Measurements from ENCODE around the gene MAP1LC3B.
"Not testable (repeated sequence)": the region's sequence is repeated elsewhere in the genome, so short reads cannot be mapped to it uniquely, and the experiment has no call there.

The MAP1LC3B gene

DNA sequence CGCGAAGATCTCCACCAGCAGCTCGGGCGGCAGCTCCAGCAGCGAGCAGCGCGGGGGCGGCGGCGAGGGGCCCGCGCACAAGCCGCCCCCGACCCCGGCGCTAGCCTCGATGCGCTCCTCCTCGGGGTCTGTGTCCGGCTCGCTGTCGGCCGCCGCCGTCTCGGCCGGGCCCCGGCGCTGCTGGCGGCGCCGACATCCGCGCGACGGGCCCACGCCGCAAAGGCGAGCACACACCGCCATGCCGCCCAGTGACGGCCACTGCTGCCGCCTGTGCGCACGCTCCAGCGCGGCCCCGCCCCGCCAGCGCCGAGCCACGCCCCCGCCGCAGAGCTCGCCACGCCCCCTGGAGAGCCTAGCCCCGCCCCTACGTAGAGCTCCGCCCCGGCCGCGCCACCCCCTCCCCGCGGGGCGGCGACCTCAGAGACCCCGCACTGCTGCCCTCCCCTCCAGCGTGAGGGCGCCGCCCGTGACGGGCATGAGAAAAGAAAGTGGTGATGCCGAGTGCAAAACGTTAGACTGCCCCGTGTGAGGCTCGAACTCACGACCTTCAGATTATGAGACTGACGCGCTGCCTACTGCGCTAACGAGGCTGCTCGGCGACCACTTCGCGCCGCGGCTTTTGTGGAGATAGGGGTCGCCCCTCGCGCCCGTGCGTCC lies 8.5 kb upstream of the MAP1LC3B start, which contains the start of gene FBXO31:
Gene FBXO31 (minus strand): TSS at position 272 of the 657 bp plus-strand sequence. CDS start 32 bp downstream, at position 240.
- peak; percentile 76 to 79 for DNase-seq

DNA sequence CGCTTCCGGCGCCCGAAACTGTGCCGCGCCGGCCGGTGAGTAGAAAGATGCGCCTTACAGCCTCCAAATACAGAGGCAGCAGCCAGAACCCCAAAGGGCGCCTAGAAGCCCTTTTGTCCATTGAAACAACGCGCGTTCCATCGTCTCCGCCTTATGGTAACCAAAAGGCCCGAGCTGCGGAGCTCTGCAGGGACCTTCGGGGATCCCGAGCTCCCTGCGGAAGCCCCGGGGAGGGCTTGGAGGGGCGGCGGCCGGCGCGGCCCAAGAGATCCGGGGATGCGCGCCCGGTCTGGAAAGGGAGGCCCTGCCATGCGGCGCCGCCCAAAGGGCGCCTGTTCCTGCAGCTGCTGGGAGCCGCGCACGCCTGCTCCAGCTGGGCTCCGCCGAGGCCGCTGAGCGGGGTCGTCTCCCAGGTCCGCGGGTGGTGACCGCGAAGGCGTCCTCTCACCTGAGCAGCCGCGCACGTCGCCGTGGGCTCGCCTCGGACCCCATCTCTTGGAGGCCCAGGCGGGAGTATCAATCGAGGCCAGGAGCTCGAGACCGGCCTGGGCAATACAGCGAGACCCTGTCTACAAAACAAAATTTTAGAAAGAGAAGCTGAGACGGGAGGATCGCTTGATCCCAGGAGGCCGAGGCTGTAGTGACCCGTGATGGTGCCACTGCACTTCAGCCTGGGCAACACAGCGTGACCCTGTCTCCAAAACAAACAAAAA lies 7.8 kb upstream of the MAP1LC3B start:
- peak; percentile 60 to 61 for DNase-seq

DNA sequence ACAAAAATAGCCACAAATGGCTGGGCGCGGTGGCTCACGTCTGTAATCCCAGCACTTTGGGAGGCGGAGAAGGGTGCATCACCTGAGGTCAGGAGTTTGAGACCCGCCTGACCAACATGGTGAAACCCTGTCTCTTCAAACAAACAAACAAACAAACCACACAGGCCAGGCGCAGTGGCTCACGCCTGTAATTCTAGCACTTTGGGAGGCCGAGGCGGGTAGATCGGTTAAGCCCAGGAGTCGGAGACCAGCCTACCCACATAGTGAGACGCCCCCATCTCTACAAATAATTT lies 7.3 kb upstream of the MAP1LC3B start:
- DNase-seq = not testable (repeated sequence)

DNA sequence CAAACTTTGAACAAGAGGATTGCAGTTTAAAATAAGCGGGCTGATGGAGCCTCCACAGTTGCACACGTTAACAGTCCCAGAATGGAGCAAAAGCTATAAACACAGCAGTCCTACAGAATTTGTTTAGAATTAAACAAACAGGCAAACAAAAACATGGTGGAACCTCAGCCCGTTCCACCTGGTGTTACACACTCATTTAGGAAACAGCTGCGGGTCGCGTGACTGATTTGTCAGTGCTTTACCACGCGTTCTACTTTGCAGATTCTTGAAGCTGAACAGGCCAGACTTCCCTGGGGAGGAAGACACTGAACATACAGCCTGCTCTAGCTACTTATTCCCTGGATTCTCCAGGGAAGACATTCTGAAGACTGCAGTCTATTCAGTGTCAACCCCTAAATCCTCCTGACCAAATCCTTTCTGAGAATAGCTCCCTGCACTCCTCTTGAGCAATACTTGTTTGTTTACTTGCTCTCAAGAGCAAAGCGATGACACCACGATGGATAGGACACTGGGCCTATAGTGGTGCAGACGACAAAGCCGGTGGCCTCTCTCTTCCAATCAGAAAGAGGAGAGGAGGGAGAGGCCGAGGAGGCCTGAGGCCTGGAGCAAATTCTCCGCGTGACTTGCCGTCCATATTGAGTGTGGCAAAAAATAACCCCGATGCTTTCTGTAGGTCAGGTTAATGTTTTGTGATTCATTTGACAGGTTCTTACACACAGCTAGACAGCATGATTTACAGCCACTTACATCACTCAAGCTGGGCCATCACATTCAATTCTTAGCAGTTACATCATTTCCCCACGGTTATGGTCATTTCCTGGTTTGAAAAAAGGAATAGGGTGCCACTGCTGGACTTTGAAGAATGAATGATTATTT lies 4.0 kb upstream of the MAP1LC3B start:
- peak; percentile 98 for DNase-seq

DNA sequence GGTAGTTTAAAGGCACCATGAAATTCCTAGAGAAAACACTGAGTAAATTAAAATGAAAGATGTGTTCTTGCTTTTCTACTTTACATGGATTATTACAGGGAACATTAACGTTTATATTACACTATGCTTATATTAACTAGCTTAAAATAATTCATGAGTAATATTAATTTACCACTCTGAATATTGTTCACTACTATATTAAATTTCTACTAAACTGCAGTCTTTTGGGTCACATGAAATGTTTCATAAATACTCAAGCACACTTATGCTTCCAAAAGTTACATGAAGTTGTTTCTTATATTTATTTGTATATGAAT lies 3.4 kb upstream of the MAP1LC3B start:
- no peak for DNase-seq

DNA sequence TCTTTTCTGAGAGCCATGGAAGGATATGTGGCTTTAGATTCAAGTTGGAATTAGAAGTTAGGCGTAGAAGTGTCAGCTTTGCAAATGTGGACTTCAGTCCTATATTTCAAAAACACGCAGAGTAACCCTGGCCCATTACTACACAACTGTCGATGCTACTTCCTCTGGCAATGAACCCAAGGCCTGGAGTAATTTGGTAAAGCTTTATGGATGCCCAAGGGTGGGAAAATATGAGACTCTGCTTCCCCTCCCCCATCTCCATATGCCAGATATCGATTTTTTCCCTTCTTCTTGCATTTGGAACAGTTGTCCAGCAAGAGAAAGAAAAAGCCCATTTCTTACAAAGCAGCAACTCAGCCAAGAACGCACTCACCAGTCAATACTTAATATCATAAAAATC lies 2.9 kb upstream of the MAP1LC3B start:
- DNase-seq = no peak

DNA sequence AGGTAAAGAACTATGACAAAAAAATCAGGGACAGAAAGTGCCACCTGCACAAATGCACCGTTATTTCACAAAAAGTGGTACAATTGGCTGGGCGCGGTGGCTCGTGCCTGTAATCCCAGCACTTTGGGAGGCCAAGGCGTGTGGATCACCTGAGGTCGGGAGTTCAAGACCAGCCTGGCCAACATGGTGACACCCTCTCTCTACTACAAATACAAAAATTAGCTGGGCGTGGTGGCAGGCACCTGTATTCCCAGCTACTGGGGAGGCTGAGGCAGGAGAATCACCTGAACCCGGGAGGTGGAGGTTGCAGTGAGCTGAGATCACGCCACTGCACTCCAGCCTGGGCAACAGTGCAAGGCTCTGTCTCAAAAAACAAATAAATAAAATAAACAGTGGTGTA lies 2.2 kb upstream of the MAP1LC3B start:
- not testable (repeated sequence) for DNase-seq

DNA sequence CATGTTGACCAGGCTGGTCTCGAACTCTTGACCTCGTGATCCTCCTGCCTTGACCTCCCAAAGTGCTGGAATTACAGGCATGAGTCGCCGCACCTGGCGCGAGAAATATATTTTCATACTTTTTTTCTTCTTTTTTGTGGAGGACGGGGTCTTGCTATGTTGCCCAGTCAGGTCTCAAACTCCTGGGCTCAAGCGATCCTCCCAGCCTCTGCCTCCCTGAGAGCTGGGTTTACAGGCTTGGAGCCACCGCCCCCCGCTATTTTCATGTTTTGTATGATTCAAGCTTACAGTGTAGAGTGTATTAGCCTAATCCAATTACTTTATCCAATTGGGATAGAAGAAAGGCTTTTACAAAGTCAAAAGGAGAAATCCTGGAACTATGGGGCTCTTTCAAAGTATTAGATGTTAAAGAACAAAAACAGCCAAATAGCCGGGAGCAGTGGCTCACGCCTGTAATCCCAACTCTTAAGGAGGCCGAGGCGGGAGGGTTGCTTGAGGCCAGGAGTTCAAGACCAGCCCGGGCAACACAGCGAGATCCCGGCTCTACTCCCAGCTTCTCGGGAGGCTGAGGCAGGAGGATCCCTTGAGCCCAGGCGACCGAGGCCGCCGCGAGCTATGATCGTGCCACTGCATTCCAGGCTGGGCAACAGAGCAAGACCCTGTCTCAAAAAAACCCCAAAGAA lies 1.4 kb upstream of the MAP1LC3B start:
- DNase-seq = no peak

DNA sequence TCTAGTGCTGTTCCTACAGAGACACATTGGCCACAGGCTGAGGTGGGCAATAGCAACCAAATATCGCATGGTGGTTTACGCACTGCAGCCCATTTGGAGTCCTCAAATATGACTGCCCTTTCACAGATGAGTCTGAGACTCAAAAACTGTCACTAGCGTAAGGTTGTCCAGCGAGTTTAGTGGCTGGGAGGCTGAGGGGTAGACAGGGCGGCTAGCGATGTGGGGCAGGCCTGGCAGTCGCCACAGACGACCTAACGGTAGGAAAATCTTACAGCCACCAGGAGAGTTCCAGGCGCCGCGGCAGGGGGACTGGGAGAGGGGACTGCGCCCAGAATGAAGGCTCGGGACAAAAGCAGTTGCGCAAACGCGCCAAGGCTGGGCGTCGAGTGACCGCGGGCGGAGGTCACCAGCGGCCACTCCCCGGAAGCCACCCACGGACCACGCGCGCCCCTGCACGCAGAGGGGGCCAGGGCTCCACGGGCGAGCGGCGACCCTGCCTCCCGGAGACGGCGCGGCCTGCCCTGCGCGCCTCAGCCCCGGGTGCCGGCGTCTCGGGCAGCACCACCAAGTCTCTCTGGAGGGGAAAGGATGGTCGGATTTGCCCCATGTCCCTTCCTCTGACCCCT lies 699 bp upstream of the MAP1LC3B start:
- no peak for DNase-seq

DNA sequence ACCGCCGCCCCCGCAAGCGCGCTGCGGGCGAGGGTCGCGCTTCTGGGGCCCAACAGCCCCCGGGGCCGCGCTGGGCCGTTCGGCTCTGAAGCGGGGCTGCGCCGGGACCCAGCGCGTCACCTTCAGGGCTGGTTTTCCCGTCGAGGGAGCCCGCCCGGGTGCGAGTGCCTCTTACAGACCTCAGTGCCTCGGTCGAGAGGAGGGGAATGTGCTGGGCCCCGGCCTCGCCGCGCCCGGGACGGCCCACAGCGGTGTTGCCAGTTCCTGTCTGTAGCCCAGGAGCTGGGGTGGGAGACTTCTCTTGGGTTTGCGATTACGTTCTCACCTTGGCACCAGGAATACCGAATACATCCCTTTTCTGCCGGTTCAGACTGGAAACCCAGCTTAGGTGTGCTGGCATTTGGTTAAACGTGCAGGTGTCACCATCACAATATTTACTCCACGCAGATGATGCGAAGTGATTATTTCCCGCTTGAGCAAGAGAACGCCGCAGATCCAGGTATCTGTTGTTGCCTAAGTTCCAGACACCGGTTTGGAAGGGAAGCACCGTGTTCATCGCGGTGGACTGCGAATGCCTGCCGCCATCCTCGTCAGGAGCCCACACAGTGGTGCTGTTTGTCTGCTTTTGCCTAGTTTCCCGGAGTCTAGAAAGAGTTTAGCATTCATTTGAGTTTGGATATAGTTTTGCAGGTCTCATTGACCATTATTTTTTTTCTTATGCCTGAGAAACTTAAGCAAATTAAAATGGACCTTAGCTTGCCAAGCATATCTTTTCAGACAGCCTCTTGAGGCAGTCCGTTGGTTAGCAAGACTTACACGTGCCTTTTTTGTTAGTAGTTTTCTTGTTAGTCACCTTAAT lies 914 bp downstream of the MAP1LC3B start:
- peak; percentile 21 to 37 for DNase-seq

DNA sequence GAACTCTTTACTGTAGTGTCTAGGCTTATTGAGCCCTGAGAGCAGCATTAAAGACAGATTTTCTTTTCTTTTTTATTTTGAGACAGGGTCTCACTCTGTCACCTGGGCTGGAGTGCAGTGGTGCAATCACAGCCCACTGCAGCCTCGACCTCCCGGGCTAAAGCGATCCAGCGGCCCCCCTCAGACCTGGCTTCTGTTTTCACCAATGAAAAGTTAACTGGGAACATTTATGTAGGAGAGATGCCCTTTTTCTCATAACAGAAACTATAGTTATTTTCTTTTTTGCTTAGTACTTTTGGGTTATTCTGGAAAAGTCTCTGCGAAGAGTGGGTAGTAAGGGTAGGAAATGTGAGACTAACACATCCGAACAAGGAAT lies 1.5 kb downstream of the MAP1LC3B start:
- no peak for DNase-seq

DNA sequence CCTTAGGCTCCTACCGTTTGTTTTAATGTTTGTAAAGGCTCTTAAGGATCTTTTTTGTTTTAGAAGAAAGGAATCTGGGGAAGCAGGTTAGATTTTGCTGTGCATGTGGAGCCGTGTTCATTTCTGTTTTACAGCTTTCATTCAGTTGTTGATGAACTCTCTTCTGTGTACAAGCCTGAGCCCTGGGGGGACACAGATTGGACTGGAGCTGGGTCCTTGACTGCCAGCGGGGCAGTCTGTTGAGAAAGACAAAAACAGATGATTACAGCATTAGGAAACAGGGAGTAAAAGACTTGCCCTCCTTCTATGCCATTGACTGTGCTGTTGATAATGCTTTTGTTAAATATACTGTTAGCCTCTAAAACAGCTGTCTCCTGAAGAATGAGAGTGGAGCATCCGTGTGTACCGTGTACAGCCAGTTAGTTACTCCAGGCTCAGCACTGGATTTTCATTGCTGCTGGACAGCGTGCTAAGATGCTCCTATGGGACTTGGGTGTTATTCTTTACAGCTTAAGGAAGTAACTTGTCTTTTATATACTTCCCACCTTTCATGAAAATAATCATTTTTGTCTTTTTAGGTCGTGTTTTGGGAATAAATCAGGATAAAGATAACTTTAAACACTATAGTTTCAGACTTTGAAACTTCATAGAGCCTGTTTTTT lies 3.2 kb downstream of the MAP1LC3B start:
- DNase-seq = no peak

DNA sequence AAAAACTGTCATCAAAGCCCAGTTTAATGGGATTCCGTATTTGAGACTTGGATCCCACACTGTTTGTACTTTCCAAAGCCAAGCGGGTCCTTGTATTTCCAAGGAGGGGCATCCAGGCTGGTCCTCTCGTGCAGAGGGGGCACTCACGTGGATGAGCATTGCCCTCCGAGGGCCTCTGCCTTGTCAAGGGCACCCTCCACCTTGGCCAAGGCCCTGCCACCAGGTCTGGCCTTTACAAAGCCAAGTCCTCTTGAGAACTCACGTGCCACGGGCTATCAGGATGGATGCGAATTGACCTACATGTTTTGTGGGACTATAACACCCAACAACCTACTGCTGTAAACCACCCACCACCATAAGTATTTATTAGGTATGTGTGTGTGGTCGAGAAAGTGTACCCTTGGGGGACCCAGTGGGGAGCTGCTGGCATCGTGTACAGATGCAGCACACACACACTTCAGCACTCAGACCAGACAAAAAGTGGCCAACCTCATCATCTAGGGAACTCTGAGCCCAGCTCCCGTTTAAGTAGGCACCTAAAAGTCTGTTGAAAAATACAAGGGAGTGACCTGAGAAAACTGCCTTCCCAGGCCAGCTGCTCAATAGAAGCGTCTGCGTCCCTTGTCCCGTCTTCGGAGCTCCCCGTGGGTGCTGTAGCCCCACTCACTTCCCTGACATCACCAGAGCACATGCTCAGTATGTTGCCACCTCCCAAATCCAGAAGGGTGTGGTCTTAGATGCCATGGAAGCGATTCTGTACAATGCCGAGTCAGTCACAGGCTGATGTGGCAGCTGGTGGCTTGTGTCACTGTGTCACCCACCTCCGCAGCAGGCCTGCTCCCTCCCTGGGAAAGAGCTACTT lies 12.9 kb downstream of the MAP1LC3B start:
- no peak for DNase-seq

DNA sequence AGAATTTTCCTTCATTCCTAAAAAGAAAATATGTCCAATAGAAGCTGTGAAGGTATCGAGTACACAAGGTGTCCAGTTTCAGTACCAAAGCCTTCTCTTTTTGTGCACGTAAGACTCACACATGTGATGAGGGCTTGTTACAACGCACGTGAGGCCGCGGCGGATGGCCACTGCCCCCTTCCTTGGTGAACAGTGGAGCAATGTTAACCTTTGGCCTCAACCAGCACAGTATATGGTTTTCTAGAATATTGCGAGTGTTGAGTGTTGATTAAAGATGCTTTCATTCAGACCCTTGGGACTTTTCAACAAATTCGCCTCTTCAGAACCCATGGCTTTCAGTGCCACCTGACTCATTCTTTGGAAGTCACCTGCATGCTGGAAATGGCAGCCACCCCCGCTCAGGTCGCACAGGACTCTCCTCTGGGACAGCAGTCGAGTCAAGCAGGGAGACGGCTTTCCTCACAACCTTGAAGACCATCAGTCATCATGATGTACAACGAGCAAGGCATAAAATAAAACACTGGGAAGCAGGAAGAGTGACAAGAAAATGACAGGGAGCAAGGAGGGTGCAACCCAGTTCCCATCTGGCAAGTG lies 14.5 kb downstream of the MAP1LC3B start:
- no peak for DNase-seq

DNA sequence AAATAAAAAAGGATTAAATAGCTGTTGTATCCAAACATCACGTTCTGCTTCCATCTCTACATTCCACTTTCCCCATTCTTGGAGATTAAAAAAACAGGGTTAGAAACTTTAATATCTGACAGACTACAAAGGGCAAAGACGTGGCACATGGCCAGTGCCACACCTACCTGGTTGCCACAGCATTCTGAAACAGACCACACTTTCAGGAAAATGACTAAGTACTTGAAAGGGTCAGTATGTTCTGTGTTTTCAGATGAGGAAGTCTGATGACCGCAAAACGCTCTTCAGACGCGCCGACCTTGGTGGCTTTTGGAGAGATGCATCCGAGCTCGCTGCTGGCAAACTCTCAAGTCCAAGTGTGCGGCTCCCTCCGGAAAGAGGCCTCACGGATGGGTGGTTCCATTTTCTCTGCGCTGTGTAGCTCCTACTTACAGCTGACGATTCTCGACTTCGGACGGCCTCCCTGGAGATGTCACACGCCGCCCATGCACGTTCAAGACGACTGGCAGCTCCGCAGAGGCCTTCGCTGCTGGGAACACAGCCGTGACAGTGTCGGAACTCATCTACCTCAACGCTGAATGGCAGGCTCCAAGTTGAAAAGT lies 15.5 kb downstream of the MAP1LC3B start:
- peak; percentile 99 for DNase-seq

DNA sequence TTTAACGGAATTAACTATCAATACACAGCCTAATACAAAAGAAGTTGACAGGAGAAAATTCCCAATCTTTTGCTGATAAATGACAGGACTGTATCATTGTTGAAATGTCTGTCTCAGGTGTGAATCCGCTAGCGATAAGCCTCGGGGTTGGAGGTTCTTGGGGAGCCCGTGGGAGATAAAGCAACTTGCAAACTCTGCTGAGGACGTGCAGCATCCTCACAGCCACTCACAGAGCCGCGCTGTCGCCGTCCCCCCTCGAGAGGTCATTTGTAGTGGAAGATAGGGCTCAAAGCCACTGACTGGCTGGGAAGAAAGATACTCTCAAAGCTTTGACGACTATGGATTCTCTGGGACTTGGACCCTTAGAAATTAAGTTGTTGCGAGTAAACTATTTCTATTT lies 17.0 kb downstream of the MAP1LC3B start:
- DNase-seq = no peak

DNA sequence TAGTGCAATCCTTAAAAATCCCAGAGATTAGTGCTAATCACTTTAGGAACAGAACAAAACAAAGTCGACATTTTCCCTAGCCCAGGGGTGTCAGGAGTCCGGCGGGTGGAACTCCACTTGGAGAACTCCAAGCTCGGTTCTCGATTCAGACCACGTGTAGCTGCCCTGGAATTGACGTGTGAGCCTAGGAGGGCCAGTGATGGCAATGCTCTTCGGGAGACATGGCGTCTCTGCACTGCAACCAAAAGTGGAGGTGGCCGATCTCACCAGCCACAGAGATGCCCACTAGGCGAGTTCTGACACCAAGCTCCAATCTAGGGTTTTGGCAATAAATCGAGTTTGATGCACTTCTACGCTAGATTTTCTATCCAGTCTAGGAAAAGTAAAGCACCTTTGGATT lies 17.6 kb downstream of the MAP1LC3B start:
- no peak for DNase-seq

DNA sequence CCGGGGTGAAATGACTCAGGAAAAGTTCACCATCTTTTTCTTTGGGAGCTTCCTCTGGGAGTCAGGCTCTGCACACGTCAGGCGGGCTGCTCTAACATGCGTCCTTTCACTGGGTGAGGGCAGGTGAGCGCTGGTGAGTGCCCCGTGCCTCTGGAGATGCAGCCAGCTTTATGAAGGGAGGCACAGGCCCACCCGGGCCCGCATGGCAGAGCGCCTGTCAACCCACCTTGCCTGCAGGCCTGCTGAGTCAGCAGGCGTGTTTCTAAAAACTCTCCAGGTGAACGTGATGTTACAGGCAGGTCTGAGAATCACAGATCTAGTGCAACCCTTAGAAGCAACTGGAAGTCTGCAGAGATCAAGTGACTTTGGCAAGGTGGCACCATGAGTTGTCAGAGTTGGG lies 18.4 kb downstream of the MAP1LC3B start:
- no peak for DNase-seq

DNA sequence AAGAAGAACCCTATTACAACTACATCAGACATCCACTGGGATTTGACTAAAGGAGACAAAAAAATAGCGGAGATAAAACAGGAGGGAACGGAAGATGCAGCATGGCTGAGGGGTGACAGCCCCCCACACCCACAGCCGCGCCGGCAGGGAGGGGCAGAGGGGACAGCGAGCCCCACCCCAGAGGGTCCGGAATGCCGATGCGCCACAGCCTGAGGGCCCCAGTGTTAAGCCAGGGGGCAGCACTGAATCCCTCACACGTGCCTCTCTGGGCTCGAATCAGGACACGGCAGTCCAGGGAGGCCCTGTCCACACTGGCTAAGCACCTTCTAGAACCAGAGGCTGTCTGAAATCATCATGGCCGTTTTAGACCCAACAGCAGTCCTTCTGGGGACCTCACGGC lies 18.8 kb downstream of the MAP1LC3B start:
- DNase-seq = no peak

Data from Kasumi-1 (cell line).